Thymus (tissue), 11 donors: ENCODE measurements around the gene TP53I13. TPM values are rescaled to one million over a fixed set of nuclear protein-coding genes. Genes with fewer than 3 reads are reported as not detected.

Experiments
- DNase-seq, 9 donors: peaks; one replicate each; pipeline ENCODE4 v3.0.0-alpha.2; 2013; ENCODE audit warnings: low spot score in 9 of 9, low read depth in 6 of 9, missing footprints in 1 of 9
- H3K27ac ChIP-seq, 2 donors: one replicate each; pipeline ENCODE4 v1.5.1; 2013; ENCODE audit warnings: control low read depth in 1 of 2, low read depth in 1 of 2, low read length in 1 of 2, mild to moderate bottlenecking in 1 of 2, moderate library complexity in 1 of 2
- H3K27me3 ChIP-seq, 2 donors: one replicate each; pipeline ENCODE4 v1.5.1; 2013; ENCODE audit warnings: low read length in 1 of 2; ENCODE audit not compliant: control insufficient read depth in 2 of 2, insufficient read depth in 1 of 2
- H3K36me3 ChIP-seq, 2 donors: one replicate each; pipeline ENCODE4 v1.5.1; 2013; ENCODE audit warnings: low read length in 1 of 2, mild to moderate bottlenecking in 1 of 2, moderate library complexity in 1 of 2; ENCODE audit not compliant: control insufficient read depth in 2 of 2, insufficient read depth in 2 of 2
- H3K4me1 ChIP-seq, 2 donors: one replicate each; pipeline ENCODE4 v1.5.1; 2013; ENCODE audit warnings: low read length in 2 of 2; ENCODE audit not compliant: control insufficient read depth in 2 of 2, insufficient read depth in 2 of 2
- H3K4me3 ChIP-seq, 2 donors: one replicate each; pipeline ENCODE4 v1.5.1; 2013; ENCODE audit warnings: low read length in 2 of 2, control low read depth in 1 of 2, mild to moderate bottlenecking in 1 of 2
- H3K9me3 ChIP-seq, 2 donors: one replicate each; pipeline ENCODE4 v1.5.1; 2013; ENCODE audit warnings: low read length in 1 of 2, mild to moderate bottlenecking in 1 of 2; ENCODE audit not compliant: control insufficient read depth in 2 of 2, insufficient read depth in 1 of 2
- WGBS: extraction: QIAGEN DNeasy Blood & Tissue Kit; methylation state at CpG from one replicate; pipeline ENCODE4 v1.1.7; 2013; 5-methylcytosine and 5-hydroxymethylcytosine counted together
- polyA plus RNA-seq: library from polyadenylated mRNA; stranded (reverse); fragments of 200-250 nt; gene quantifications from one replicate; pipeline ENCODE4 v1.2.3, GENCODE V29; 2013
- total RNA-seq: library from RNA; stranded (reverse); fragments of 120-200 nt; gene quantifications from one replicate; pipeline ENCODE4 v1.2.4, GENCODE V29; 2013
- donor health status: healthy.

Gene TP53I13
- total and polyA plus RNA-seq, 2 donors = 22.7 to 98.2 TPM

DNA sequence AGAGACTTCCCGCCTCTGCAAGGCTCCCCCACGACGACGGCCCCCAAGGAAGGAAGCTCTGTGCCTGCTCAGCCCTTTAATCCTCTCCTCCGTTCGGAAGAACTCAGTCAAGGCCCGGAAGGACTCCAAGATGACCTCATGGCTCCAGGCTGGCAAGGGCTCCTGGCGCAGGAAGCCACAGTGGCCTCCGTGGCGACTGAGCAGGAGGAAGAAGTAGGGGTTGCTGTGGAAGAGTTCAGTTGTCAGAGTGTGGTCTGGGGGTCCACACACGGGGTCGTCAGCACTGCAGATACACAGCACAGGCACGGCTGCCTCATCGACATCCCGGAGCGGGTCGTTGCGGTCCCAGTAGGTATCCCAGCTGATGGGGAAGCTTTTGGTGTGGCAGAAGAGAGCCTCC, 5.9 kb upstream of the TP53I13 start:
- WGBS = 89% methylated on average over 18 of the region's 18 CpGs
- H3K27me3 ChIP-seq = peaks cover 12 to 38% of the 10 kb centered on the region in 2 donors
- peaks cover 0 to 11% of the 10 kb centered on the region in 2 donors for H3K36me3 ChIP-seq
- peaks cover 0 to 3% of the 10 kb centered on the region in 2 donors for H3K9me3 ChIP-seq
- peaks cover 14 to 33% of the 10 kb centered on the region in 2 donors for H3K4me1 ChIP-seq
- H3K4me3 ChIP-seq = no peak overlapping the region
- no peak overlapping the region for H3K27ac ChIP-seq
- no peak for DNase-seq

GRCh38 chr17:29563816-29564215, 4.7 kb upstream of the TP53I13 start:
- H3K4me1 ChIP-seq = peaks cover 14 to 39% of the 10 kb centered on the region in 2 donors
- 70% methylated on average over 3 of the region's 3 CpGs for WGBS
- no peak overlapping the region for H3K27ac ChIP-seq
- H3K36me3 ChIP-seq = peaks cover 0 to 11% of the 10 kb centered on the region in 2 donors
- no peak overlapping the region for H3K4me3 ChIP-seq
- peaks cover 12 to 42% of the 10 kb centered on the region in 2 donors for H3K27me3 ChIP-seq
- H3K9me3 ChIP-seq = peaks cover 0 to 3% of the 10 kb centered on the region in 2 donors
- peak in 2 of 9 donors; percentile 30 to 65 for DNase-seq

GRCh38 chr17:29565643-29566472, 2.6 kb upstream of the TP53I13 start:
- Histone ChIP-seq H3K27me3 (peaks cover 12 to 42% of the 10 kb centered on the region in 2 donors), H3K9me3 (peaks cover 0 to 3% of the 10 kb centered on the region in 2 donors), H3K4me3 (peak overlapping the region; percentile 44 to 74), H3K36me3 (peaks cover 0 to 11% of the 10 kb centered on the region in 2 donors), H3K27ac (peak overlapping the region in 1 of 2 donors; percentile 36), H3K4me1 (peaks cover 18 to 48% of the 10 kb centered on the region in 2 donors)
- WGBS = 13% methylated on average over 55 of the region's 55 CpGs
- DNase-seq = peak in 1 of 9 donors; percentile 50

GRCh38 chr17:29566473-29567303, 1.8 kb upstream of the TP53I13 start, which contains the start of gene ABHD15:
Gene ABHD15 (minus strand): TSS chr17:29567037. CDS start chr17:29566966, 71 bp downstream.
- peaks cover 0 to 3% of the 10 kb centered on the region in 2 donors for H3K9me3 ChIP-seq
- H3K4me3 ChIP-seq = peak within 1 kb of the TSS; percentile 55 to 74
- H3K36me3 ChIP-seq = peaks cover 2 to 11% of the 10 kb centered on the region in 2 donors
- under 1% methylated on average over 94 of the region's 94 CpGs for WGBS
- DNase-seq = peak in 3 of 9 donors; percentile 31 to 60 (median 39)
- peaks cover 12 to 42% of the 10 kb centered on the region in 2 donors for H3K27me3 ChIP-seq
- peaks cover 18 to 46% of the 10 kb centered on the region in 2 donors for H3K4me1 ChIP-seq
- peak within 1 kb of the TSS; percentile 74 to 90 for H3K27ac ChIP-seq

- under 1% methylated on average over 27 of the region's 27 CpGs for WGBS
- peaks cover 2 to 11% of the 10 kb centered on the region in 2 donors for H3K36me3 ChIP-seq
- H3K4me3 ChIP-seq = peak overlapping the region; percentile 55 to 74
- H3K27me3 ChIP-seq = peaks cover 12 to 40% of the 10 kb centered on the region in 2 donors
- peaks cover 18 to 44% of the 10 kb centered on the region in 2 donors for H3K4me1 ChIP-seq
- peak in 1 of 9 donors; percentile 51 for DNase-seq
- peak overlapping the region; percentile 74 to 90 for H3K27ac ChIP-seq
- H3K9me3 ChIP-seq = peaks cover 0 to under 1% of the 10 kb centered on the region in 2 donors
Measured at GRCh38 chr17:29567304-29567553, 1.3 kb upstream of the TP53I13 start.

GRCh38 chr17:29567554-29568330, 759 bp upstream of the TP53I13 start:
- WGBS = under 1% methylated on average over 63 of the region's 63 CpGs

DNA sequence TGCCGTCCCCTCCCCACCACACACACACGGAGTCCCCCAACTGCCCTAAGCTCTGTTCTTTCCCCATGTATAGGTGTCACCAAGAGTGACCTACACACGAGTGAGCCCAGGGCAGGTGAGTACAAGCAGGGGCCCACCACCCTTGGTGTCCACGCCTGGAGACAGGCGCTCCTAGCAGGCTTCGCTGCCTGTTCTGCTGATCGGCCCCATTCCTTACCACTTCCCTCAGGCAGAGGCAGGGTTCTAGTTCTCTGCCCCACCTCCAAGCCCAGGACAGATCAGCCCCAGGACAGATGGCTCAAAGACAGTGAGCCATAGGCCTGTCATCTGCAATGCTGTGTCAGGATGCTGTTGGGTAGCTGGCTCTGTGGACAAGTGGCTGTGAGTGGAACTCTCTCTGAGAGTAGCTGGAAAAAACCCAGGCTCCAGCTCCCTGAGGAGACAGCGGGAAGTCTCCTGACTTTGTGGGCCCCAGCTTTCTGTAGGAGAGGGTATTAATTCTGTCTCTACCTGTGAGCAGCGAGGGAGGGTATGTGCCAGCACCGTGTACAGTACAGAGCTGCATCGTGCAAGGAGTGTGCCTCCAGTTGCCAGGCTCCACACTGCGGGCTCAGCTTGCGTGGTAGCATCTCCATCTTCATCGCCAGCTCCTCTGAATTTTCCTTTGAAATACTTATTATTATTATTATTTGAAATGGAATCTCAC, 897 bp downstream of the TP53I13 start:
- H3K9me3 ChIP-seq = no peaks in the 10 kb centered on the region
- WGBS = 69% methylated on average over 14 of the region's 14 CpGs
- H3K36me3 ChIP-seq = peaks cover 16 to 18% of the 10 kb centered on the region in 2 donors
- no peak for DNase-seq
- H3K4me3 ChIP-seq = peak overlapping the region; percentile 55 to 74
- no peak overlapping the region for H3K27ac ChIP-seq
- H3K4me1 ChIP-seq = peaks cover 18 to 43% of the 10 kb centered on the region in 2 donors
- peaks cover 12 to 35% of the 10 kb centered on the region in 2 donors for H3K27me3 ChIP-seq

More at GRCh38 chr17:29567554-29568330, 759 bp upstream of the TP53I13 start:
- no peaks in the 10 kb centered on the region for H3K9me3 ChIP-seq
- DNase-seq = peak in 2 of 9 donors; percentile 48 to 77
- H3K4me1 ChIP-seq = peaks cover 18 to 45% of the 10 kb centered on the region in 2 donors
- H3K27me3 ChIP-seq = peaks cover 12 to 35% of the 10 kb centered on the region in 2 donors
- H3K27ac ChIP-seq = peak overlapping the region; percentile 74 to 90
- H3K4me3 ChIP-seq = peak overlapping the region; percentile 55 to 74
- peaks cover 2 to 6% of the 10 kb centered on the region in 2 donors for H3K36me3 ChIP-seq

GRCh38 chr17:29570521-29570920, 2.0 kb downstream of the TP53I13 start:
- H3K27ac ChIP-seq = no peak overlapping the region
- no peaks in the 10 kb centered on the region for H3K9me3 ChIP-seq
- no peak overlapping the region for H3K4me3 ChIP-seq
- no peak for DNase-seq
- H3K4me1 ChIP-seq = peaks cover 18 to 38% of the 10 kb centered on the region in 2 donors
- 98% methylated on average over 7 of the region's 7 CpGs for WGBS
- H3K36me3 ChIP-seq = peaks cover 26 to 29% of the 10 kb centered on the region in 2 donors
- peaks cover 12 to 24% of the 10 kb centered on the region in 2 donors for H3K27me3 ChIP-seq
